PC-9 (cell line): ENCODE results near the gene ADIPOR2.

ENCODE experiments used
- CTCF ChIP-seq: fragments of 200-600 bp; sonication (generic); conservative IDR thresholded peaks from 2 replicates; pipeline ENCODE4 v1.6.1; 2017; ENCODE audit warnings: mixed run types, antibody characterized with exemption, mild to moderate bottlenecking, moderate library complexity
- EZH2 ChIP-seq: fragments of 200-600 bp; sonication (generic); IDR thresholded peaks from 2 replicates; pipeline ENCODE4 v1.8.0; 2017; ENCODE audit warnings: antibody characterized with exemption, low read depth

GRCh38 chr12:1690578-1691122 is at the start of gene ADIPOR2:
- TF ChIP-seq CTCF, result no peak
- no peak for TF ChIP-seq EZH2
